NT2/D1 (cell line): ENCODE results near the gene LRRC18.

Experiments
- DNase-seq: peaks from one replicate; pipeline ENCODE4 v3.0.0-alpha.2; 2011; ENCODE audit warnings: low read depth, low spot score
- H3K27me3 ChIP-seq: 2 replicates; pipeline ENCODE4 v1.6.0; 2011; ENCODE audit warnings: mild to moderate bottlenecking; ENCODE audit not compliant: insufficient read length, insufficient read depth
- H3K36me3 ChIP-seq: 2 replicates; pipeline ENCODE4 v1.6.1; 2011; ENCODE audit warnings: mild to moderate bottlenecking, low read length, mixed read lengths; ENCODE audit not compliant: insufficient read depth, insufficient read length
- H3K4me1 ChIP-seq: 2 replicates; pipeline ENCODE4 v1.5.1; 2011; ENCODE audit not compliant: insufficient read depth, insufficient read length
- H3K4me3 ChIP-seq: 2 replicates; pipeline ENCODE4 v1.5.1; 2011; ENCODE audit warnings: low read depth; ENCODE audit not compliant: insufficient read length
- H3K9ac ChIP-seq: 2 replicates; pipeline ENCODE4 v1.6.0; 2011; ENCODE audit warnings: low read depth; ENCODE audit not compliant: insufficient read length
- H3K9me3 ChIP-seq: 2 replicates; pipeline ENCODE4 v1.5.1; 2011; ENCODE audit warnings: mild to moderate bottlenecking, low read length; ENCODE audit not compliant: insufficient read depth
- SUZ12 ChIP-seq: IDR thresholded peaks from 2 replicates; pipeline ENCODE4 v1.6.1; 2011; ENCODE audit not compliant: insufficient read length, insufficient read depth; ENCODE audit errors: extremely low read depth
- YY1 ChIP-seq: IDR thresholded peaks from 2 replicates; pipeline ENCODE4 v1.6.1; 2011; ENCODE audit not compliant: insufficient read length, insufficient read depth
- ZNF274 ChIP-seq: IDR thresholded peaks from 2 replicates; pipeline ENCODE4 v1.6.1; 2011; ENCODE audit warnings: mild to moderate bottlenecking, low read depth, low read length

LRRC18 gene

DNA sequence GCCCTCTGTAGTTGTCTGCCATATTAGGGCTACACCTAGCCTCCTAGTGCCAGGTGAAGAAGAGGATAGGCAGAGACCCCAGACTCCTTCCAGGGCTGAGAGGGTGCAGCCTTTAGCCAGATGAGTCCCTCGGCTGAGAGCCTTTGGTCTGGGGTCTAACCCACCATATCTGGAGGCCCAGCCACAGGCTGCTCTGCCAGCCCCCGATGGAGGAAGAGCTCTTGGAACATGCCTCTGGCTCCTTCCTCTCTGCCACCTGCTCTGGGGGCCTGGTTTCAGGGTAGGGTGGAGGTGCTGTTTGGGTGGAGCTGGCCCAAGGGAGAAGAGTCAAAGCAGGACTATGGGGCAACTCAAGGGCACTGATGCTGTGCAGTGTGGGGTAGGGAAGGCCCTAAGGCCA lies 1.4 kb downstream of the LRRC18 start:
- TF ChIP-seq ZNF274 (no peak), SUZ12 (no peak), YY1 (no peak)
- Histone ChIP-seq H3K36me3 (no peaks in the 10 kb centered on the region), H3K9ac (no peak overlapping the region), H3K27me3 (peaks cover 5% of the 10 kb centered on the region), H3K9me3 (no peaks in the 10 kb centered on the region), H3K4me3 (no peak overlapping the region), H3K4me1 (peaks cover 4% of the 10 kb centered on the region)
- no peak for DNase-seq

DNA sequence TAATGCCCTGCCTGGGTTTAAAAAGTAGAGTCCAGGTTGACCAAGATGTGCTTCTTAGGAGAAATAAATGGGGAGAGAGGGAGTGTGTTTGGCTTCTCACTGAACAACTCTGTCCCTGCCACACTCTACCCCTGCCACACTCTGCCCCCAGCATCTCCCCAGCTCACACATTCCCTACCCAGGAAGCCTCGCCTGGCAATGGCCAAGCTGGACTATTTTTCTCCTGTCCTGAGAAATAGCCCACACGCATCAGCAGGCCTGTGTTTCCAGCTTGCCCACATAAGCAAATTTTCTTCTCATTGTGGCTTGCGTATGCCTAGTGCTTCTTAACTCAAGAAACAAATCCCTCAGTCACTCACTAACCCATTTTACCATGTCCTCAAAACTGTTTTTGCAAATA lies 1.8 kb downstream of the LRRC18 start:
- no peak for DNase-seq
- H3K4me3 ChIP-seq: no peak overlapping the region
- no peaks in the 10 kb centered on the region for H3K36me3 ChIP-seq
- H3K9me3 ChIP-seq: no peaks in the 10 kb centered on the region
- H3K27me3 ChIP-seq: peaks cover 5% of the 10 kb centered on the region
- TF ChIP-seq SUZ12 (no peak), YY1 (no peak), ZNF274 (no peak)
- no peak overlapping the region for H3K9ac ChIP-seq
- peaks cover 4% of the 10 kb centered on the region for H3K4me1 ChIP-seq

GRCh38 chr10:48935577-48935976 lies 4.1 kb downstream of the LRRC18 start:
- Histone ChIP-seq H3K27me3 (peaks cover 5% of the 10 kb centered on the region), H3K9me3 (no peaks in the 10 kb centered on the region), H3K4me3 (no peak overlapping the region), H3K36me3 (no peaks in the 10 kb centered on the region), H3K9ac (no peak overlapping the region), H3K4me1 (no peaks in the 10 kb centered on the region)
- DNase-seq: no peak
- TF ChIP-seq SUZ12: no peak
- TF ChIP-seq ZNF274: no peak
- no peak for TF ChIP-seq YY1

DNA sequence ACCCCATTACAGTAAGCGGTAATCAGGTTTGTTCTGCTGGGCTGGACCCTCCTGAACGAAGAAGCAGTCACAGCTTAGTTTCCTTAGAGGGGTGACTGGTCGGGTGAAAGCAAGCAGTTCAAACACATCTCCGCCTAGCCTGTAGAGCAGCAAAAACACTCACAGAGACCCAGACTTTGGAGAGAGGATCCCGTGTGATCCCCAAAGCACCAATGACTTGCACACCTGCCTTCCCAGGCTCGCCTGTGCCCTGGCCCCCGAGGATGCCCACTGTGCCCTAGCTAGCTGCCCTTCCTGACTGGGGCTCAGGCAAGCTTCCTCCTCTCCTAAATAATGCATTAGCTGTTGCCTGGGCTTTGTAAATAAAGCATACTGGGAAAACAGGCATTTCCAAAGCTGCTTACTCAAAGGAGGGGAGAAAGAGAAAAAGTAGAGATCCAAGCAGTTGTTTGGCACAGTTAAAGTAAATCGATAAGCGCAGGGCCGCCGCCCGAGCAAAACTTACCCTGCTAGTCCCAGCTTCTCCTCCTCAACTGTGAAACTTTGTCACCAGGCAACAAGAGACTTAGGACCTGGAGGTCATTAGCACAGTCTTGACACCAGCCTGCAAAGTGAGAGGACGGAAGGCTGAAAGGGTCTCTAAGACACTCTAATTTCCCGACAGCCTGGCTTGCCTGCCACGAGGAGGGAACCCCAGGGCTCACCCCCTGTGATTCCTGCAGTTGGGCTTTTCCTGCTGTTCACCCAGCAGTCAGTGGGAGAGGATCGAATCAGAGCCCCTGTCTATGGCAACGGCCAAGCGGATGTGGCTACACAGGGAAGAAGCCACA lies 4.8 kb downstream of the LRRC18 start:
- Histone ChIP-seq H3K36me3 (no peaks in the 10 kb centered on the region), H3K9ac (no peak overlapping the region), H3K4me1 (no peaks in the 10 kb centered on the region), H3K4me3 (no peak overlapping the region), H3K27me3 (no peaks in the 10 kb centered on the region), H3K9me3 (no peaks in the 10 kb centered on the region)
- TF ChIP-seq YY1 (no peak), ZNF274 (no peak), SUZ12 (no peak)
- DNase-seq: no peak

DNA sequence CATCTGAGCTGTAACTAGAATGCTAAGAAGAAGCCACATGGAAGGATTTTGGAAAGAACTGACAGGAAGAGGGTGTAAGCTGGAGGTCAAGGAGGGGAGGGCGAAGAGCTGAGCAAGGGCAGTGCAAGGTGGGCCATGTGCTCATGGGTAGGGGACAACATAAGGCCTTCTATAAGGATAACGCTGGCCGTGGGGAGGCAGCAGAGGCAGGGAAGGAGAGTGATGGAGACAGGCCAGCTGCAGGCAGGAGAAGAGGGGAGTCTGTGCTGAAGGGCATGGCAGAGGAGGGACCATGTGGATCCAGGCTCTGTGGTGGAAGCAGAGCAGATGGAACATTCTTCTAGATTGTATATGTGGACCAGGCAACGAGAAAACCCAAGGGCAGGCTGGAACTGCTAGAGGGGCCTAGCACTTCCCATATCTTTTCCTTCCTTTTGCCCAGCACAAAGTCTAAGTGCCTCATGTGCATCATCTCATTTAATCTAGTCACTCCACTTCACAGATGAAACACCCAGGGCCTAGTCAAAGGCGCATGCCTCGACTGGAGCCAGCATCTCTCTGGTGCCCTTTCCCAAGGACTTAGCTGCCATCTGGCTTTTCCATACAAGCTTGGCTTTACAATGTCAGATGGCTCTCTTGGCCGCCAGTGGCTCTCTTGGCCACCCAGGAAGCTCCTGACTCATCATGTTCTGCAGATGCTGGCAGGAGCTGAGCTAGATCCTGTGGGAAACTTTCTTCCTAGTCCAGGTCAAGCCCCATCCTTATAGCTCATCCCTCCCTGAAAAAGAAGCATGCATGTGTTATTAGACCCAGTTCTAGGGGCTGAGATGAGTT lies 6.6 kb downstream of the LRRC18 start:
- no peak for DNase-seq
- Histone ChIP-seq H3K36me3 (no peaks in the 10 kb centered on the region), H3K4me1 (no peaks in the 10 kb centered on the region), H3K27me3 (no peaks in the 10 kb centered on the region), H3K9ac (no peak overlapping the region), H3K9me3 (no peaks in the 10 kb centered on the region), H3K4me3 (no peak overlapping the region)
- TF ChIP-seq SUZ12 (no peak), YY1 (no peak), ZNF274 (no peak)

DNA sequence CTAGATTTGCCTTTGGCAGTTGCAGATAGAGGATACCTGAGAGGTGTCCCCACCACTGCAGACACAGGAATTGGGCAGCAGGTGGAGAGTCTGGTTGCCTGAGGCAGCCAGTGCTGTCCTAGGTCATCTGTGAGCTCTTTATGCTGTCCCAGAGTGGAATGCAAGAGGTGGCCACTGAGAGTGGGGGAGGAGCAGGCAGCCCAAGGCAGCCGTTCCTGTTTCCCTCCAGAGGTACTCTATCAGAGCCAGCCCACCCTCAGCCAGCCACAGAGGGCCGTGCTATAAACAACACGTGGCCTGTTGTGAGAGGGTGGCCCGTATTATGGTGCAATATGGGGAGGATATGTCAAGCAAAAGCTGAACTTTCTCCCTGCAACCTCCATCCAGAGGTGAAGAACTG lies 8.5 kb downstream of the LRRC18 start:
- no peaks in the 10 kb centered on the region for H3K9me3 ChIP-seq
- no peak overlapping the region for H3K4me3 ChIP-seq
- no peak overlapping the region for H3K9ac ChIP-seq
- H3K4me1 ChIP-seq: no peaks in the 10 kb centered on the region
- no peak for TF ChIP-seq SUZ12
- no peak for TF ChIP-seq ZNF274
- TF ChIP-seq YY1: no peak
- peak; percentile 1 for DNase-seq
- no peaks in the 10 kb centered on the region for H3K36me3 ChIP-seq
- no peaks in the 10 kb centered on the region for H3K27me3 ChIP-seq

DNA sequence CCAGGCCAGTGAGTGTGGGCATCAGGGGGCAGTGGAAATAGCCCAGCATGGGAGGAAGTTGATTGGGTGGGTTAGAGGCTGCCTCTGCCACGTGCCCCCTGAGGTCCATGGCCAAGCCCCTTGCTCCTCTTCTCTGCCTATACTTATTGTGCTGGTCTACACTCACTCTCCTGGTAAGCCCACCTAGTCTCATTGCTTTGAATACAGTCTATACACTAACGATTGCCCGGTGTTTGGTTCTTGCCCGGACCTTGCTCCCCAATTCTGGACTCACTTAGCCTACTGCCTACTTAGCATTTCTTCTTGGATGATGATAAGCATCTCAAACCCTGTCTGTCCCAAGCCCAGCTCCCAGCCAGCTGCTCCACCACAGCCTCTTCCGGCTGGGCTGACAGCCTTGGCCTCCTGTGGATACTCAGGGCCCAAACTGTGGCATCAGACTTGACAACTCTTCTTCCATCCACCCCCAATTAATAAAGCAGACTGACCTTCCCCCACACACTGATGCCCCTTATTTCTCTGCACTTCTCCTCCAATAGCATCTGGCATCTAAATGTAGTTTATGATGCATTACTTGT lies 10.1 kb downstream of the LRRC18 start:
- TF ChIP-seq ZNF274 (no peak), SUZ12 (no peak), YY1 (no peak)
- no peaks in the 10 kb centered on the region for H3K4me1 ChIP-seq

More for the DNA sequence above, 10.1 kb downstream of the LRRC18 start:
- no peak overlapping the region for H3K9ac ChIP-seq
- no peak overlapping the region for H3K4me3 ChIP-seq
- DNase-seq: no peak
- no peaks in the 10 kb centered on the region for H3K36me3 ChIP-seq
- H3K27me3 ChIP-seq: no peaks in the 10 kb centered on the region
- no peaks in the 10 kb centered on the region for H3K9me3 ChIP-seq
